ENCODE data around the gene PGGHG.

DNA sequence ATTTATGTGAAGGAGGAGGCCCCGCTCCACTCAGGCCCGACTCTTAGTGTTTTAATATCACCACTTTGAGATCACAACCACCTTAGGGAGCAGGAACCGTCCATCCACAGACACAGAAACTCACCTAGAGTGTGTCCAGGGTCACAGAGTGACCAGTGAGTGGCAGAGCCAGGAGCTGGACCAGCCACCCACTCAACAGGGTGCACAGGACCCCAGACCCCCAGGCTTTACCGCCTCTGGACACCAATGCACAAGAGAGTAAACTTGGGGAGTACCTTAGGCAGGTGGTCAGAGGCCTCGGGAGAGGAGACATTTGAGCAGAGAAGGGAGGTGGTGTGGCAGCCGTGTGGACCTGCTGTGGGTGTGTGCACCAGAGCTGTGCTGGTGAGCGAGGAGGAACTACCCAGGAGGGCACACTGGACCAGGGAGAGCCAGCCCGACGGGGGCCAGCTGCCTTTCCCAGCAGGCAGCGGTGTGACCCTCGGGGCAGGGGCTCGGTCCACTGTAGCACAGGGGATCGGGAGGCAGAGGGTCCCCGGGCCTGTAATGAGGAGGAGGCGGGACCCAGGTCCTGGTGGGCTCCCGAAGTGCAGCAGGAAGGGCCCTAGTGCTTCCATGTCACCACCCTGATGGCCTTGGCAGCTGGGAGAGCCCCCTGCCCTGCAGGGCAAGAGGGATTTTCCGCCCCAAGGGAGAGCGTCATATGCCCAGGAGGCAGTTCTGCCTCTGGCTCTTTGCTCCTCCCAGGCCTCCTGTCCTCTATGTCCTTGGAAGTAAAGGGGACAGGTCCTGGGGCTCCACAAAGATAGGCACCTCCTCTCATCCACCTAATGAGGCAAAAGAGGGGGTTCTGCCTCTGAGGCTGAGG is 18.2 kb upstream of the PGGHG start:
- TF ChIP-seq, protein P1, sequence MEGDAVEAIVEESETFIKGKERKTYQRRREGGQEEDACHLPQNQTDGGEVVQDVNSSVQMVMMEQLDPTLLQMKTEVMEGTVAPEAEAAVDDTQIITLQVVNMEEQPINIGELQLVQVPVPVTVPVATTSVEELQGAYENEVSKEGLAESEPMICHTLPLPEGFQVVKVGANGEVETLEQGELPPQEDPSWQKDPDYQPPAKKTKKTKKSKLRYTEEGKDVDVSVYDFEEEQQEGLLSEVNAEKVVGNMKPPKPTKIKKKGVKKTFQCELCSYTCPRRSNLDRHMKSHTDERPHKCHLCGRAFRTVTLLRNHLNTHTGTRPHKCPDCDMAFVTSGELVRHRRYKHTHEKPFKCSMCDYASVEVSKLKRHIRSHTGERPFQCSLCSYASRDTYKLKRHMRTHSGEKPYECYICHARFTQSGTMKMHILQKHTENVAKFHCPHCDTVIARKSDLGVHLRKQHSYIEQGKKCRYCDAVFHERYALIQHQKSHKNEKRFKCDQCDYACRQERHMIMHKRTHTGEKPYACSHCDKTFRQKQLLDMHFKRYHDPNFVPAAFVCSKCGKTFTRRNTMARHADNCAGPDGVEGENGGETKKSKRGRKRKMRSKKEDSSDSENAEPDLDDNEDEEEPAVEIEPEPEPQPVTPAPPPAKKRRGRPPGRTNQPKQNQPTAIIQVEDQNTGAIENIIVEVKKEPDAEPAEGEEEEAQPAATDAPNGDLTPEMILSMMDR (IDR thresholded peaks at IDR 0.05): no peak
- no peak for TF ChIP-seq POLR2AphosphoS5 (IDR thresholded peaks at IDR 0.05)
- TF ChIP-seq POLR2A (IDR thresholded peaks at IDR 0.05): no peak
- TF ChIP-seq EP300 (IDR thresholded peaks at IDR 0.05): no peak

All from sigmoid colon (tissue), 4 donors.